GM12874 (cell line): ENCODE data around the gene AP5S1.

Experiments used
- TF ChIP-seq, protein P1 (sequence below): IDR thresholded peaks from 2 replicates; pipeline ENCODE4 v1.5.1; 2011; ENCODE audit warnings: low read depth, mild to moderate bottlenecking, control low read depth, low read length, moderate library complexity; ENCODE audit not compliant: insufficient read depth

Gene AP5S1

GRCh38 chr20:3800256-3800877, 20.0 kb upstream of the AP5S1 start:
- TF ChIP-seq, protein P1, sequence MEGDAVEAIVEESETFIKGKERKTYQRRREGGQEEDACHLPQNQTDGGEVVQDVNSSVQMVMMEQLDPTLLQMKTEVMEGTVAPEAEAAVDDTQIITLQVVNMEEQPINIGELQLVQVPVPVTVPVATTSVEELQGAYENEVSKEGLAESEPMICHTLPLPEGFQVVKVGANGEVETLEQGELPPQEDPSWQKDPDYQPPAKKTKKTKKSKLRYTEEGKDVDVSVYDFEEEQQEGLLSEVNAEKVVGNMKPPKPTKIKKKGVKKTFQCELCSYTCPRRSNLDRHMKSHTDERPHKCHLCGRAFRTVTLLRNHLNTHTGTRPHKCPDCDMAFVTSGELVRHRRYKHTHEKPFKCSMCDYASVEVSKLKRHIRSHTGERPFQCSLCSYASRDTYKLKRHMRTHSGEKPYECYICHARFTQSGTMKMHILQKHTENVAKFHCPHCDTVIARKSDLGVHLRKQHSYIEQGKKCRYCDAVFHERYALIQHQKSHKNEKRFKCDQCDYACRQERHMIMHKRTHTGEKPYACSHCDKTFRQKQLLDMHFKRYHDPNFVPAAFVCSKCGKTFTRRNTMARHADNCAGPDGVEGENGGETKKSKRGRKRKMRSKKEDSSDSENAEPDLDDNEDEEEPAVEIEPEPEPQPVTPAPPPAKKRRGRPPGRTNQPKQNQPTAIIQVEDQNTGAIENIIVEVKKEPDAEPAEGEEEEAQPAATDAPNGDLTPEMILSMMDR: no peak

- TF ChIP-seq, protein P1: no peak
Observed at GRCh38 chr20:3800878-3801260, 19.5 kb upstream of the AP5S1 start.

DNA sequence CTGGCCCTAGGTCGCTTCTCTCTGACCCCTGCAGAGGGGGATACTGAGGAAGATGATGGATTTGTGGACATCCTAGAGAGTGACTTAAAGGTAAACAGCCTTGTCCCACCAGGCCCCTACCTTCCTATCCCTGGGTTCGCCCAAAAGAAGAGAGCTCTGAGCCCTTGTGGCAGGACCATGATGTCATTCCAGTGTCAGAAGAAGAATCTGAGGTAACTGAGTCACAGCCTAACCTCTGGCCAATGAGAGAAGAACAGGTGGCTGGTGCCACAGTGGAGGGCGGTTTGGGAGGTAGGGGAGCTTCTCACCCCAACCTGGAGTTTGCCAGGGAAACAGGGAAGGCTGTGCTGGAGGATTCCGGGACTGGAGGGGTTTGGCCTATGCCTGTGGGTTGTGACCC, 19.0 kb upstream of the AP5S1 start:
- TF ChIP-seq, protein P1: no peak

DNA sequence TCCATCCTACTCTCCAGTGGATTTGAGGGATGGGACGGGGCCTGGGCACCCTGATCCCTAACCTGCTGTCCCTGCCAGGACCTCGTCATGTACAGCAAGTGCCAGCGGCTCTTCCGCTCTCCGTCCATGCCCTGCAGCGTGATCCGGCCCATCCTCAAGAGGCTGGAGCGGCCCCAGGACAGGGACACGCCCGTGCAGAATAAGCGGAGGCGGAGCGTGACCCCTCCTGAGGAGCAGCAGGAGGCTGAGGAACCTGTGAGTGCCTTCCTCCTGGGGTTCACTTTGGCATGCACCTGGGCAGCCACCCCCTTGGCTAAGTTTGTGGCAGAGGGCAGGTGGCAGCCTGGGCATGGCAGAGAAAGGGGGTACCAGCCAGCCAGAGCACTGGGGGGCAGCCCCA, 18.5 kb upstream of the AP5S1 start:
- TF ChIP-seq, protein P1: no peak

- TF ChIP-seq, protein P1: no peak
Observed at GRCh38 chr20:3802524-3803239, 17.7 kb upstream of the AP5S1 start.

DNA sequence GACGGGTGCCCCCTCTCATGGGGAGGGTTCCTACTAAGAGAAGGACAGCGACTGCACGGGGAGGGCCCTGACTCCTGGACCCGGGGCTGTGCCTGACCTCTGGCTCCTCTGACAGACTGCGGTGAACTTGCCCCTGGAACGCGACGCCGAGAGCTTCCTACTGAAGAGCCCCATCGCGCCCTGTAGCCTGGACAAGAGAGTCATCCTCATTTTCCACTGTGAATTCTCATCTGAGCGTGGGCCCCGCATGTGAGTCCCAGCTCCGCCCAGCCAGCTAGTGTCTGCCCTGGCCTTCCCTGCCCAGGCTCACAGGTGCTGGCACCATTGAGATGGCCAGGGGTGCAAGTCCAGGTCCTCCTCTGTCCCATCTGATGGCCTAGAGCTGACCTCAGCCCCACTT, 17.1 kb upstream of the AP5S1 start:
- TF ChIP-seq, protein P1: no peak

- TF ChIP-seq, protein P1: no peak
Observed at GRCh38 chr20:3803854-3804253, 16.5 kb upstream of the AP5S1 start.
